GM15510 (cell line): ENCODE results near the gene ZNF133.

ENCODE experiments used
- POLR2A ChIP-seq: IDR thresholded peaks from 3 replicates; pipeline ENCODE4 v1.6.1; 2011; ENCODE audit warnings: borderline replicate concordance; ENCODE audit not compliant: insufficient read length; ENCODE audit errors: extremely low read depth

Gene ZNF133

DNA sequence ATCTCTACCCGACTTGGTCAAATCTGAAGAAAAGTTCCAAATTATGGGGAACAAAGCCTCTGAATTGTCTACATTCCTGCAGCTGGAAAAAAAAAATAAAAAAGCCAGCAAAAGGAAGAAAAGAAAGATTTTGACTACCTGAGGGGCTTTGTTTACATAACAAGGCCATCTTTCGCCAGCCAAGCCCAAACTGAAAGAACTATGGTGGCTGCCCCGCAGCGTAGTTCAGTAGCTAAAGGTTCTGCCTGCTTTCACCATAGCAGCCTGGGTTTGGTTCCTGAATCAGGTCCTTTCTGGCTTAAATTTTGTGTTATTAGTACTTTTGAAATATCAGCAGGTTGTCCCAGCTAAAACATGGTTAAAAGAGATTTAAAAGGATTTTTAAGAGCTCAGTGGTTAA, 35.4 kb downstream of the ZNF133 start:
- no peak for TF ChIP-seq POLR2A

DNA sequence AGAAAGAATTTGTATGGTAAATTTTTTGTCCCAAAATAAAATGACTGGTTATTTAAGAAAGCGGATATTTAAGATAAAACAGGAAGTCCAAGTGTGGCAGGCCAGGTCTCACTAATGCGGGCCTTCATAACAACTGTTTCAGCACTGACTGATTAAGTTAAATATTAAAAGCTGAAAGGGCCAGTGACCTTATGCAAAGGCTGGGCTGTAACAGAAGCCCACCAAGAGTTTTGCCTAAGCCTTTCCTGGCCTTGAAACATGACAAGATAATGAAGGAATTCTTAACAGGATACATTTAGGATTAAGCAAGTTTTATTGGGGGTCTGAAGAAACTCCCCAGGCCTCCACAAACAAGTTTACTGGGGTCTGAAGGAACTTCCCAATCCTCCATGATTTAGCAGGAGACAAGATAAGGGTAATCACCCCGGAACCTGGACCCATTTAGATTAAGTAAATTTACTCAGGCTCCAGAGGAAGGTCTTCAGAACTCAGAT, 36.3 kb downstream of the ZNF133 start:
- no peak for TF ChIP-seq POLR2A

DNA sequence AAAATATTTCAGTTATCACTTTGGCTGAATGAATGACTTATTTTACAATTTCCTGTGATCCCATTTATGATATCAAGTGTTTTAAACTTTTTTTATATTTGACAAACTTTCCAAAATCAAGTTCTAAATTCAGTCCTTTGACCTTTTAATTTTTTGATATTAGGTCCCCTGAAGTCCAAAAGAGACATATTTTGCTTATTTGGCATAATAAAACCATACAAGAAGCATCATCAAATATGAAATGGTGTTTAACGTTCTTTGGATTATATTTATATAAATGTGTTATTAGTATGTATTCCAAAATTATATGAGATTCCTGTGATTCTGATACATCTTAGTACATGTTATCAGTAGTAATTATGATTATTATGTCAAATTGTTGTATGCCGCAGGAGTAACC, 38.7 kb downstream of the ZNF133 start:
- TF ChIP-seq POLR2A, result no peak

- TF ChIP-seq POLR2A, result no peak
These were observed 43.4 kb downstream of the ZNF133 start for GRCh38 chr20:18331694-18332093.

DNA sequence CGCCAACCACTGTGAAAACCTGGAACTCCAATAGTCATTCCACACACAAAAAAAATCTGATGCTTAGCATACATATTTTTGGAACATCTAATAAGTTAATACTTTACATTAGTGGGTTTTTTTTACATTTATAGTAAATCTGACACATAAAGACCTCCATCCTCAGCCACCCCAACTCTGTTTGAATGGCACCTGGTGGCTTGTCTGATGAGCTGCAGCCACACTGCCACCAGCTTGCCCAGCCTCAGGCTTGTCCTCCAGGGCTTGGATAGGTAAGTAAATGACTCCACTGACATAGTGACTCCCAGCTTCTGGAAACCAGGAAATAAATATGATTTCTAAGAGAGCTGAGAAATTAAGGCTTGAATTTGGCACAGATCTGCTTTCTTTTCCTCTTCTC, 71.5 kb downstream of the ZNF133 start:
- no peak for TF ChIP-seq POLR2A

DNA sequence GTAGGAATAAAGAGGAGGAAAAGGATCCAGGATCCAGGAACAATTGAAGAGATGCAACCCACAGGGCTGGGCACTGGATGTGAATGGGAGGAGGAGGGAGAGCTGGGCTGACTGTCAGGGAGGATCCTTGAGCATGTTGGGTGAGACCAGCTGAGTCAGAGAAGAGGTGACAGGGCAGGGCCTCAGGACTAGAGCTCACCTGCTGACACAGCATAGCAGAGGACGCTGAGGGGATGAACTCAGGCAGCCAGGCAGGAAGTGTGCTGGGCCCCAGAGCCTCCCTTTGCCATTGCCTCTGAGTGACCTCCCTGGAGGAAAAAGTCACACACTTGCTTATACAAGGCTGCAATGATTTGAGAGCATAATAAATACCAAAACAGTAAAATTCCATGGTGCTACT, 72.3 kb downstream of the ZNF133 start:
- no peak for TF ChIP-seq POLR2A

GRCh38 chr20:18361678-18362077, 73.4 kb downstream of the ZNF133 start:
- no peak for TF ChIP-seq POLR2A

DNA sequence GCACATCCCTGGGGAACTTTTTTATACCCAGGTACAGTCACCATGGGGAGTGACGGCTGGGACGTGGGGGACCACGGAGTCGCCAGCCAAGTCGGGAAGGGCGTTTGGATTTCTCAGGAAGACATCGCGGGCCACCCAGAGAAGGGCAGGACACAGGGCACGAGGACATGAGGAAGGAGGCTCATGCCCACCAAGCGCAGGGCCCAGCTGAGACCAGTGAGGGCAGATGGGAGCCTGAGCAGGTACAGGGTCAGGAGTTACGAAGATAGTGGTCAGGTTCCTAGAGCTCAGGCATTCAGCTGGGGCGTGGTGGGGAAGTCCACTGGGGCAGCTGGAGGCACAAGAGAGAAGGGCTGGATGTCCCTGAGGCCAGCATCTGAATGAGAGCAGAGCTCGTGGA, 74.6 kb downstream of the ZNF133 start:
- no peak for TF ChIP-seq POLR2A

DNA sequence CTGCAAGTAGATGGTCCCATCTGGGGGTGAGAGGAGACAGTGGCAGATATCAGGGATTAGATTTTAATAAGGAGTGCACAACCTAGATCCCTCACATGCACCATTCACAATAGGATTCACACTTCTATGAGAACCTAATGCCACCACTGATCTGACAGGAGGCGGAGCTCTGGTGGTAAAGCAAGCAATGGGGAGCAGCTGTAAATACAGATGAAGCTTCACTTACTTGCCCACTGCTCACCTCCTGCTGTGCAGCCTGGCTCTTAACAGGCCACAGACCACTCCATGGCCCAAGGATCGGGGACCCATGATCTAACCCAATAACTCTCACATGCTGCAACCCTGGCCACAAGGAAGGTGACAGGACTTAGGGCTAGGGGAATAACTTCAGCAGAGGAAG, 75.4 kb downstream of the ZNF133 start:
- no peak for TF ChIP-seq POLR2A

DNA sequence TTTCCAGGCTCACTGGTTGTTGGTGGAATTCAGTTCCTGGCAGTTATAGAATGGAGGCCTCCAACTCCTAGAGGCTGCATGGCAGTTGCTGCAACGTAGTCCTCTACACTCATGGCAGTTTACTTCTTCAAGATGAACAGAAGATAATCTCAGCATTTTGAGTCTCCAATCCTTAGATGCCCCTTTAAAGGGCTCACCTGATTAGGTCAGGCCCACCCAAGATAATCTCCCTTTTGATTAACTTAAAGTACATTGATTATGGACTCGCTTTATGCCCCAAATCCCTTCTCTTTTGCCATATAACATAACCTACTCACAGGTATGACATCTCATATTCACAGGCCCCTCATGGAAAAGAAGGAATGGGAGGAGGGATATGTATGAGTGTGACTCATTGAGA, 76.4 kb downstream of the ZNF133 start:
- TF ChIP-seq POLR2A, result no peak
